H4 (cell line): ENCODE measurements around the gene RFLNA. TPM values are rescaled to one million over a fixed set of nuclear protein-coding genes. Genes with fewer than 3 reads are reported as not detected.

Experiments used
- DNase-seq: peaks from one replicate; pipeline ENCODE4 v3.0.0-alpha.2; 2015; ENCODE audit warnings: low spot score
- total RNA-seq: library from RNA; depleted of rRNA; stranded (reverse); fragments of >200 nt; shearing (Covaris generic); gene quantifications from 2 replicates; pipeline ENCODE4 v1.2.3, GENCODE V29; 2014; rRNA removed

The RFLNA gene, protein sequence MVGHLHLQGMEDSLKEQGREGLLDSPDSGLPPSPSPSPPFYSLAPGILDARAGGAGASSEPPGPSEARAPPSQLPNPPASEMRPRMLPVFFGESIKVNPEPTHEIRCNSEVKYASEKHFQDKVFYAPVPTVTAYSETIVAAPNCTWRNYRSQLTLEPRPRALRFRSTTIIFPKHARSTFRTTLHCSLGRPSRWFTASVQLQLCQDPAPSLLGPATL
- total RNA-seq = not detected in 2 replicates

- no peak for DNase-seq
Measured at GRCh38 chr12:124294780-124295341, at the start of gene RFLNA. TSS of gene RFLNA (plus strand) at chr12:124295093. CDS start at chr12:124295430, 337 bp downstream.

DNA sequence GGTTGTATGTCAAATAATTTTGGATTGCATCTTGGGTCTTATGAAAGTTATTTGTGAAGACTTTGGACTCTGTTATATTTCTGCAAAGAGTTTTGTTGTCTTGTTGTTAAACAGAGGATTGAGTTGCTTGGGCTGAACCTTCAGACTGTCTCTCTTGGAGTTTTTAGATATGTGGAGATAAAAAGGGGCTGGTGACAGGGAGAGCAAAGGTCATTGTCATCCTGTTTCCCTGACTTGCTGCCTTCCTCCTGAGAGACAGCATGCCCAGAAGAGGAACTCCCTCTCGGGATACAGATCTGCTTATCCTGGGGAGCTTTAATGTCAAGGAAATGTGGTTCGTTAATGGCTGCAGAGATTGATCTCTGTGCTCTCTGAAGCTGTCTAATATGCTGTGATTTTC is 47.6 kb upstream of the RFLNA start:
- DNase-seq = no peak

DNA sequence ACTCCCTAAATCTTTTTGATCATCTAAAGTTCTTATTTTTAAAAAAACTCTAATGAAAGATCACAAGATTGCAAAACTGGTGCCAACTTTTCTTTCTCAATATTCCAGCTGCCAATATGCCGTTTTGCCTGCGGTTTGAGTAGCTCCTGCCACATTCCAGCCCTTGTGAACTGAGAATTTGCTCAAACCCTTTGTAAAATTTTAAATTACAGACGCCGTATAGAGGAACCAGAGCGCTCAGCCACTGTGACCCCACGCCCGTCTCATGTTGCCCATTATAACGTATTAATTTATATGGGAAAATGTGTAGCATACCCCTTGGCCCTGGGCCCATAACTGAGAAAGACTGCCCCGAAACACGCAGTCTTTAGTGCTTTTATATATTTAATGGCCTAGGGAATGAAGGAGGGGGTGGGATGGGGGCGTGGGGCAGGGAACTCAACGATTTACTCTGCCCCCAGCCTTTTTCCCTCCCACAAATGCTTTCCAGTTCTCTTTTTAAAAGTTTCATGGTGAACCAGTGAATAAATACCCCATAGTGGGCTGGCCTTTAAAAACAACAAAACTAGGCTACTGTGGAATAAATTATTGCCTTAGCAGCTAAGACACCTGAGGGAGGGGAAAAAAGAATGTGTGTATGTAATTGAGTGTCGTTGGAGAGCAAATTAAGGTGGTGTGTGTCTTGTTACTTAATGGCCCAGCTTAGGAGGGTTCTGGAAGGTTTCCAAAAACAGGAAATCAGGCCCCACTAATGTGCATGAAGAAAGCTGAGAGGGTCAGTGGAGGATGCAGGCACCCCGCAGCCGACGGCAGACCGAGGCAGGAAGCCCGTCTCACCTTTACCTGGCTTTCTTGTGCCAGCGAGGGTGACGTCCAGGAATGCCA is 45.7 kb upstream of the RFLNA start:
- DNase-seq = no peak

- DNase-seq = no peak
Measured at GRCh38 chr12:124251186-124251585, 43.7 kb upstream of the RFLNA start.

- no peak for DNase-seq
Measured at GRCh38 chr12:124252964-124253363, 41.9 kb upstream of the RFLNA start.

GRCh38 chr12:124254126-124254525 is 40.8 kb upstream of the RFLNA start:
- DNase-seq = no peak

DNA sequence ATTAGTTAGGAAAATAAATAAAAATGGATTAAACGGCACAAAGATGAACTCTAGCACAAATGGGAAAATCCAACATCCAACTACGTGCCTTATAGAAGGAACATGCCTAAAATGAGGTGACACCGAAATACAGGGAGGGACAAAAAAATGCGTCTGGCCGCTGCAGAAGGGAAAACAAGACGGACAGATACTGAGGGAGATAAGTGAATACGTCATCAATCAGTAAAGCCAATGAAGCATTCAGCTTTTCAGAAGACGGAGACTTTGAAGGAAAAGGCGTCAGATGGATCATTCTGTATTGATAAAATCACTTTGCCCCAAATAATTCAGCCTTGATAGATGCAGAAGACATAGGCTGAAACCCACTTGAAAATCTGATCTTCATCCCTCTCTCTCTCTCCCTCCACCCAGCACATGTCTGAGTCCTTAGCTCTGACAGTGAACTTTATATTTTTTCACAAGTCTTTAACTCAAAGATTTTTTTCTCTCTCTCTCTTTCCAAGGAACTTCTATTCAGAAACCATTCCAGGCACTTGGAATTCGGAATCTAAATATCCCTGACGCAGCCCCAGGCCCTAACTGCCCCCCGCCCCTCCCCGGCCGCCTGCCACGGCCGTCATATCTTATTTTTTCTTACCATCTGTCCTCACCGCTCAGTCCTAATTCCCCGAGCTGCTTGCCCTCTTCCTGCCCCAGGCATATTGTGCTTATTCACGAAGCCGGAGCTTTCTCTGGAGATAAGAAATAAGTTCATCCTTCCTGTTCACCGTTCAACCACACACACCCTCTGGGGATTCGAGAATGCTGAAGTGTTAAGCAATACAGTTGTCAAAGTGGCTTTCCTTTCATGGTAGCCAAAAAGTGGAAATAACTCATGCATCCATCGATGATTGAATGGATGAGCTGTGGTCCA is 35.5 kb upstream of the RFLNA start:
- DNase-seq = no peak

GRCh38 chr12:124261885-124262284 is 33.0 kb upstream of the RFLNA start:
- no peak for DNase-seq

GRCh38 chr12:124264089-124264795 is 30.7 kb upstream of the RFLNA start:
- no peak for DNase-seq

GRCh38 chr12:124264879-124265278 is 30.0 kb upstream of the RFLNA start:
- DNase-seq = no peak

- no peak for DNase-seq
Measured at GRCh38 chr12:124267205-124267778, 27.6 kb upstream of the RFLNA start.

DNA sequence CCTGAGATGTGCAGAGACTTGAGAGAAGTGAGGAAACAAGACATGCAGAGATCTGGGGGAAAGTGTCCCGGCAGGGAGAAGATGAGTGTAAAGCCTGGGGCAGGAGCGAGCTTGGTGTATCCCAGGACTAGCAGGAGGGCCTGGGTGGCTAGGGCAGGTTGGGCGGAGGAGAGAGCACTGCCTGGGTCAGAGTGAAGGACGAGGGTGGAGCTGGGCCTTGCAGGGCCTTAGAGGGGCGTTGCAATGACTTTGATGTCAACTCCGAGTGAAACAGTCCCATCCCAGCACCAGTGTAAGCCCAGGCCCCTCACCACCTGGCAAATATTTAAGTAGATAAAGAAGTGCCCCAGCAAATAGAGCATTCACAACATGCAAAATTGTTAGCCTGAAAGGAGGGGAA is 24.2 kb upstream of the RFLNA start:
- no peak for DNase-seq

GRCh38 chr12:124273630-124274029 is 21.3 kb upstream of the RFLNA start:
- peak; percentile 76 for DNase-seq

- no peak for DNase-seq
Measured at GRCh38 chr12:124276337-124276736, 18.6 kb upstream of the RFLNA start.

DNA sequence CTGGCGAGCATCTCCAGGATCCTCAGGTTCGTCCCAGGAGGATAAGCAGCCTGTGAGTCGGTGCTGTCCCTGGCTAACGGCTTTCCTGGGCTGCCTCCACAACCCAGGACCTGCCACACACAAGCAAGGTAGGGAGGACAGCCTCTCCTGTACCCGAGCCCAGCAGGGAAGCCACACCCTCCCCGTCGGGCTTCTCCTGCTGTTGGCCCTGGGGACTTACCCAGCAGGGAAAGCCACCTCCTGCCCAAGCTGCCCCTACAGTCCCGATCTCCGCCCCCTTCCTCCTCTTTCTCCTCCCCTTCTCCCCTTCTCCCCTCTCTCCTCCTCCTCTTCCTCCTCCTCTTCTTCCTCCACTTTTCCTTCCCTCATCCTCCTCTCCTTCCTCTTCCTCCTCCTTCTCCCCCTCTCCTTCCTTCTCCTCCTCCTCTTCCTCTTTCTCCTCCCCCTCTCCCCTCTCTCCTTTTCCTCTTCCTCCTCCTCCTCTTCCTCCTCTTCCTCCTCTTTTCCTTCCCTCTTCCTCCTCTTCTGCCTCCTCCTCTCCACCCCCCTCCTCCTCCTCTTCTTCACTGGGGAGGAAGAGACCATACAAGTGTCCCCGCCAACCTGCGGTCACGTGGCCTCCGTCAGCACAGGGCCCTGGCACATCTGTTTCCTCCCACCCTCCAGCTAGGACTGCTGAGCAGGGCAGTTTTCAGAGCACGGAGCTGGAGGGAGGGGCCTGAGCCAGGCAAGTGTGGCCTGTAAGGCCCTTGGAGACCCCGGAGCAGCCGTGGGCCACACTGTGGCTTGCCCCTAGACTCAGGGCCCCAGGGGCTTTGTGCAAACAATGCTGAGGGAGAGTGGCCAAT is 17.3 kb upstream of the RFLNA start:
- DNase-seq = no peak

DNA sequence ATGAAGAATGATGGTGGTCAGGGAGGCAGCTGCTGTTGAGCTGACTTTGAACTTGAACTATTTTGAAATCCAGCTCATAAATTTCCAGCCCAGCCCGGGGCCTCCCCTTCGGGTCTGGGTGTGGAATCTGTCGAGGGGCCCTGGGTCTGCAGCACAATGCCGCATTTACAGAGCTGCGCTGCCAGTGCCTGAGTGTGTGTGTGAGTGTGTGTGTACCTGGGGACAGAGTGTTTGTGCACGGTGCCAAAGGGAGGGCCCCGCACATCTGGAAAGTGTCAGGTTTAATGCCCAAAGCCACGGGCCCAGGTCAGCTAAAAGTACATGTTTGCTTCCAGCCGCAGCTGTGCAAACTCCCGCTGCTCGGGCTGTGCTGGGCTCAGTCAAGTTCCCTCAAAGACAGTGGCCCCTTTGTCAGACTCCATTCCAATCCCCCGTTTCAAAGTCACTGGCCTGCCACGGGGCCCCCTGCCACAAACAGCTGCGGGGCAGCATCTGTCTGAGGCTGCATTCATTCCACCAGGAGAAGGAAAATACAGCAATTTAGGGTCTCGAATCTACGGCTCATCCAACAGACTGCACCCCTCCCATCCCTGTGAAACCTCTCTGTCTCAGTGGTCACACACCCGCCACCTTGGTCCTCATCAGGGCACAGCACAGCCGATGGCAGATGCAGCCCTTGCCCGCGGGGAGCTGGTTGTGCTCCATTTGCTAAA is 16.3 kb upstream of the RFLNA start:
- DNase-seq = no peak

GRCh38 chr12:124279315-124279714 is 15.6 kb upstream of the RFLNA start:
- DNase-seq = no peak

- DNase-seq = no peak
Measured at GRCh38 chr12:124279846-124280360, 15.0 kb upstream of the RFLNA start.

GRCh38 chr12:124281309-124281708 is 13.6 kb upstream of the RFLNA start:
- DNase-seq = no peak
